Gastrocnemius medialis (tissue), 4 donors: ENCODE measurements around the gene GALNTL6. TPM values are rescaled to one million over a fixed set of nuclear protein-coding genes. Genes with fewer than 3 reads are reported as not detected.
"Not testable (repeated sequence)": the region's sequence is repeated elsewhere in the genome, so short reads cannot be mapped to it uniquely, and the experiment has no call there.

Source experiments
- ATAC-seq, 2 donors: fragments of 150-250 bp; one replicate each; pipeline ENCODE4 v1.9.1; 2016
- DNase-seq, 2 donors: peaks; one replicate each; pipeline ENCODE4 v3.0.0-alpha.2; 2019
- H3K27ac ChIP-seq, 4 donors: fragments of 200-600 bp; sonication (generic); 1 replicate in 1 of 4; 2 replicates in 3 of 4; pipeline ENCODE4 v1.5.1; 2016 to 2018; ENCODE audit warnings: mild to moderate bottlenecking in 2 of 4, moderate library complexity in 1 of 4
- H3K27me3 ChIP-seq, 3 donors: fragments of 200-600 bp; sonication (generic) in 2 of 3; 1 replicate in 1 of 3; 2 replicates in 2 of 3; pipeline versions ENCODE4 v1.5.1 to v1.6.0; 2016 to 2019; ENCODE audit warnings: mild to moderate bottlenecking in 1 of 3, moderate library complexity in 1 of 3
- H3K36me3 ChIP-seq, 2 donors: fragments of 200-600 bp; sonication (generic) in 1 of 2; one replicate each; pipeline ENCODE4 v1.5.1; 2017 to 2018
- H3K4me1 ChIP-seq, 2 donors: fragments of 200-600 bp; sonication (generic) in 1 of 2; one replicate each; pipeline ENCODE4 v1.5.1; 2016 to 2017; ENCODE audit warnings: mild to moderate bottlenecking in 2 of 2
- H3K4me3 ChIP-seq, 4 donors: fragments of 200-600 bp; sonication (generic) in 3 of 4; 1 replicate in 1 of 4; 2 replicates in 3 of 4; pipeline ENCODE4 v1.5.1; 2016 to 2019; ENCODE audit warnings: mild to moderate bottlenecking in 2 of 4
- H3K9me3 ChIP-seq, 3 donors: fragments of 200-600 bp; sonication (generic) in 2 of 3; 1 replicate in 1 of 3; 2 replicates in 2 of 3; pipeline ENCODE4 v1.5.1; 2016 to 2019
- CTCF ChIP-seq, 5 experiments: fragments of 450-650 bp in 3 of 5; fragments of 200-600 bp in 2 of 5; sonication (generic) in 2 of 5; IDR thresholded peaks in 4 of 5; conservative IDR thresholded peaks in 1 of 5; 1 replicate in 4 of 5; 2 replicates in 1 of 5; pipeline ENCODE4 v1.5.1; 2016 to 2019; ENCODE audit warnings: antibody characterized with exemption in 5 of 5, mild to moderate bottlenecking in 3 of 5, moderate library complexity in 3 of 5
- POLR2A ChIP-seq, 2 donors: fragments of 450-650 bp; IDR thresholded peaks; one replicate each; pipeline ENCODE4 v1.6.1; 2017; ENCODE audit warnings: antibody characterized with exemption in 2 of 2, mild to moderate bottlenecking in 2 of 2, moderate library complexity in 2 of 2
- in situ Hi-C, 4 donors: fragments of 200-750 bp; cut with MboI; loops; one replicate each; pipeline versions ENCODE4 v1.15.0 to v1.8.0; 2017; ENCODE audit warnings: low sequenced_read_pairs in 4 of 4
- intact Hi-C: fragments of 100-400 bp; cut with DNase I; formaldehyde crosslinking; loops from one replicate; pipeline ENCODE4 v1.15.1; 2023; ENCODE audit warnings: low total_unique reads
- total RNA-seq, 4 donors: library from RNA; depleted of rRNA; stranded (reverse); fragments of >200 nt; gene quantifications; one replicate each; pipeline versions ENCODE4 v1.1.0 to v1.2.3, GENCODE V29; 2016

GALNTL6 gene
- total RNA-seq, 4 donors from 2014 or later: not detected

GRCh38 chr4:172410363-172410762, 597.2 kb downstream of the GALNTL6 start:
- Histone ChIP-seq H3K27me3 (no peaks in the 10 kb centered on the region), H3K4me3 (no peak overlapping the region), H3K36me3 (no peaks in the 10 kb centered on the region), H3K4me1 (no peaks in the 10 kb centered on the region), H3K9me3 (no peaks in the 10 kb centered on the region), H3K27ac (no peak overlapping the region)
- ATAC-seq (no peak), DNase-seq (no peak)
- TF ChIP-seq CTCF (IDR thresholded peaks at IDR 0.05 in 4 of 5, conservative IDR thresholded peaks at IDR 0.05 in 1 of 5) (no peak), POLR2A (IDR thresholded peaks at IDR 0.05) (no peak)
- intact Hi-C loops: no loop called here
- in situ Hi-C loops: no loop called here

GRCh38 chr4:172411149-172411548, 597.9 kb downstream of the GALNTL6 start:
- intact Hi-C loops (no loop called here), in situ Hi-C loops (no loop called here)
- H3K36me3 ChIP-seq: no peaks in the 10 kb centered on the region
- no peak for DNase-seq
- no peak overlapping the region for H3K27ac ChIP-seq
- H3K4me1 ChIP-seq: no peaks in the 10 kb centered on the region
- H3K27me3 ChIP-seq: no peaks in the 10 kb centered on the region
- H3K4me3 ChIP-seq: no peak overlapping the region
- H3K9me3 ChIP-seq: no peaks in the 10 kb centered on the region
- TF ChIP-seq CTCF (IDR thresholded peaks at IDR 0.05 in 4 of 5, conservative IDR thresholded peaks at IDR 0.05 in 1 of 5): no peak
- no peak for TF ChIP-seq POLR2A (IDR thresholded peaks at IDR 0.05)
- ATAC-seq: no peak

- Histone ChIP-seq H3K4me1 (no peaks in the 10 kb centered on the region), H3K9me3 (no peaks in the 10 kb centered on the region), H3K27ac (no peak overlapping the region), H3K4me3 (no peak overlapping the region), H3K27me3 (no peaks in the 10 kb centered on the region), H3K36me3 (no peaks in the 10 kb centered on the region)
- intact Hi-C loops (no loop called here), in situ Hi-C loops (no loop called here)
- ATAC-seq (no peak), DNase-seq (no peak)
- TF ChIP-seq CTCF (IDR thresholded peaks at IDR 0.05 in 4 of 5, conservative IDR thresholded peaks at IDR 0.05 in 1 of 5) (no peak), POLR2A (IDR thresholded peaks at IDR 0.05) (no peak)
Measured at GRCh38 chr4:172412851-172413580, 599.8 kb downstream of the GALNTL6 start.

GRCh38 chr4:172428979-172429378, 615.8 kb downstream of the GALNTL6 start:
- intact Hi-C loops, H3K27ac ChIP-seq, DNase-seq, H3K27me3 ChIP-seq, H3K4me1 ChIP-seq, ATAC-seq, in situ Hi-C loops, H3K36me3 ChIP-seq, H3K4me3 ChIP-seq, H3K9me3 ChIP-seq: not testable (repeated sequence)

- H3K9me3 ChIP-seq: no peaks in the 10 kb centered on the region
- DNase-seq: no peak
- no peaks in the 10 kb centered on the region for H3K27me3 ChIP-seq
- no peak for ATAC-seq
- no peak overlapping the region for H3K27ac ChIP-seq
- no peaks in the 10 kb centered on the region for H3K36me3 ChIP-seq
- no peak overlapping the region for H3K4me3 ChIP-seq
- H3K4me1 ChIP-seq: no peaks in the 10 kb centered on the region
- intact Hi-C loops (no loop called here), in situ Hi-C loops (no loop called here)
- TF ChIP-seq CTCF (IDR thresholded peaks at IDR 0.05 in 4 of 5, conservative IDR thresholded peaks at IDR 0.05 in 1 of 5) (no peak), POLR2A (IDR thresholded peaks at IDR 0.05) (no peak)
Measured at GRCh38 chr4:172480471-172480870, 667.3 kb downstream of the GALNTL6 start.
